Measurements from ENCODE around the gene FCGBP.
"Not testable (repeated sequence)": the region's sequence is repeated elsewhere in the genome, so short reads cannot be mapped to it uniquely, and the experiment has no call there.

Gene FCGBP

DNA sequence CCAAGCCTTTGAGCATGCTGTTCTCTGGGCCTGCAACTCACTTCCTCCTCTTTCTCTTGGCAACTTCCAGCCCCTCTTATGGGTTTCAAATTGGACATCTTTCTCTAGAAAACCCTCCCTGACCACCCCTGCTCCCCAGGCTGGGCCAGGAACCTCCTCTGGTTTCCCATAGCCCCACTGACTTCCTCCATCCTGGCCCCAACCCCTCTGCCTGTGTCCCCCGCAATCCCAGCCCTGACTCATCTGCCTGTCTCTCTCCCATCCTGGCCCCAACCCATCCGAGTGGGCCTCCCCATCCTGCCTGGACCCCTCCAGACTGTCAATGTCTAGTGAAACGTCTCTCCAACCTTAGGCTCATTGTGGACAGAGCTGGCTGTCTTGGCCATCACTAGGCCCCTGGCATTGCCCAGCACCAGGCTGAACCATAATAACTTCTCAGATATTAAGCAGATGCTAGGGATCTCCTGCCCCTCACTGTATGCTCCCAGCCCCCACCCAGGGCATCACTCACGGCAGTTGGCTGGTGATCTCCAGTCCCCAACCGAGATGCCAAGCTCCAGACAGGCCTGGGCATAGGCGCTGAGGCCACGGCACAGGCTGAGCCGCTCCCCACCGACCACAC, 16.8 kb downstream of the FCGBP start:
- DNase-seq (ENCODE audit: low read depth), result no peak

DNA sequence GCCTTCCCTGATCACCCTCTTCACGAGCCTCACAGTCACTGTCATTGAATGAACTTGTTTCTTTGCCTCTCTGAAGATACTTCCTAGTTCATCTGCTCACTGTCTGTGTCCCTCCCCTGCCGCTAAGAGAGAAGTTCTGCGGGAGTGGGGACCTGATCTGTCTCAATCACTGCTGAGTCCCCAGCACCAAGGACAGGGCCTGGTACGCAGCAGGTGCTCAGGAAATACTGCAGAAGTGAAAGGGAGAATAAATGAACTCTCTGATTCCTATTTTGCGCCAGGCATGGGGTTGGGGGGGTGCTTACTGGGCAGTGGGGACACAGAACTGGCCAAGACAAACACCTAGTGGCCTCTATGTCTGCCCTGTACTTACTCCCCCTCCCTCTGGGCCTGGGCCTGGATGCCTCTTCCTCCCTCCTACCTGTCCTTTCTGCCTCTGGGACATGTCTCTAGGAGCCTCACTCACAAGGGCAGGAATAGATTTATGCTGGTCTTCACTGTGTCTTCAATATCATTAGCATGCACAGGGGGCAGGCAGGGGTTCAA, 17.5 kb downstream of the FCGBP start:
- DNase-seq (ENCODE audit: low read depth), result no peak

DNA sequence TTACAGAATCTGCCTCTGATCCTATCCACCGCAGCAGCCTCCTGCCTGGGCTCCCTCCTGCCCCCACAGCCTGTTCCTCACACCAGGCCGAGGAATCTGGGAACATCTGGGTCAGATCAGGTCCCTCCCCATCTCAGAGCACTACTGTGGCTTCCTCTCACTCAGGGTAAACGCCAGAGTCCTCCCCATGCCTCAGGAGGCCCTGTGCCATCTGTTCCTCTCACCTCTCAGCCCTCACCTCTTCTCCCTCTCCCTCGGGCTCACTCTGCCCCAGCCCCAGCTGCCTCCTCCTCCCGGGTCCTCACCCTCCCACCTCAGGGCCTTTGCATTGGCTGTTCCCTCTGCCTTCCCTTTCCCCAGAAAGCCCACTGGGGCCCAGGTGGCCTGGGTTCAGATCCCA, 18.2 kb downstream of the FCGBP start:
- DNase-seq (ENCODE audit: low read depth), result no peak

DNA sequence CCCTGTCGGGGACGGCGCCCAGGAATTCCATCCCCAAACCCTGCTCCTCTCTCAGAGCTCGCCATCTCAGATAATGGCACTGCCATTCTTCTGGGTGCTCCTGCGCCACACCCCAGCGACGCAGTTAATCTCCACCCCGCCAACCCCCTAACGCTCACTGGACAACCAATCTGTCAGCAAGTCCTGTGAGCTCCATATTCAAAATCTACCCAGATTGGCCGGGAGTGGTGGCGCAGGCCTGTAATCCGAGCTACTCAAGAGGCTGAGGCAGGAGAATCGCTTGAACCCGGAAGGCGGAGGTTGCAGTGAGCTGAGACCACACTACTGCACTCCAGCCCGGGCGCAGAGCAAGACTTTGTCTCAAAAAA, 18.6 kb downstream of the FCGBP start:
- no peak for DNase-seq (ENCODE audit: low read depth)

DNA sequence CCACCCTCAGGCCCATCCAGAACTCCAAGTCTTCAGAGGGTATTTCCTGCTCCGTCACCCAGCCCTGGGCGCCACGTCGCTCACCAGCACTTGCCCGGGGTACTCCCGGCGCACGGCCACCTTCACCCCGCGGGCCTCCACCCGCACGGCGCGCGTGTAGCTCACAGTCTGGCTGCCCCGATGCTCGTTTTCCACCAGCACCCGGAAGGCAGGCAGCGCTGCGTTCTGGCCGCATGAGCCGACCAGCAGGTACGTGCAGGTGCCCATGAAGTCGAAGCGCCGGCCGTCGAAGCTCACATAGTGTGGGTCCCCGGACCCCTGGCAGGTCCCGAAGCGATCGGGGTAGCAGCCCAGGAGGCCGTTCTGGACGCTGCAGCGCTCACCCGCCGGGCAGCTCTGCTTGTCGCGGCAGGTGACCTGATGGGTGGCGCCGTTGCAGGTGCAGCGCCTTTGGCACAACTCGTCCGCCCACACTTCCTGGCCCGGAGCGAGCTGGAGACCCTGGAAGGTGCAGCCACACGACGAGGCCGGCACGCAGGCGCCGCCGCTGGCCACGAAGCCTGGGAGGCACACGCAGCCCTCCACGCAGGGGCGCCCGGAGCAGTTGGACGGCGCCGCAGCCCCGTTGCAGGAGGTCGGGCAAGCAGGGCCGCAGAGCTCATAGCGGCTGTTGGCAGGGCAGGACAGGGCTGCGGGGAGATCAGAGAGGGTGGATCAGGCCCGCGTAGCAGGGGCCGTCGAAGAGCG, 19.2 kb downstream of the FCGBP start:
- DNase-seq (ENCODE audit: low read depth), result no peak

DNA sequence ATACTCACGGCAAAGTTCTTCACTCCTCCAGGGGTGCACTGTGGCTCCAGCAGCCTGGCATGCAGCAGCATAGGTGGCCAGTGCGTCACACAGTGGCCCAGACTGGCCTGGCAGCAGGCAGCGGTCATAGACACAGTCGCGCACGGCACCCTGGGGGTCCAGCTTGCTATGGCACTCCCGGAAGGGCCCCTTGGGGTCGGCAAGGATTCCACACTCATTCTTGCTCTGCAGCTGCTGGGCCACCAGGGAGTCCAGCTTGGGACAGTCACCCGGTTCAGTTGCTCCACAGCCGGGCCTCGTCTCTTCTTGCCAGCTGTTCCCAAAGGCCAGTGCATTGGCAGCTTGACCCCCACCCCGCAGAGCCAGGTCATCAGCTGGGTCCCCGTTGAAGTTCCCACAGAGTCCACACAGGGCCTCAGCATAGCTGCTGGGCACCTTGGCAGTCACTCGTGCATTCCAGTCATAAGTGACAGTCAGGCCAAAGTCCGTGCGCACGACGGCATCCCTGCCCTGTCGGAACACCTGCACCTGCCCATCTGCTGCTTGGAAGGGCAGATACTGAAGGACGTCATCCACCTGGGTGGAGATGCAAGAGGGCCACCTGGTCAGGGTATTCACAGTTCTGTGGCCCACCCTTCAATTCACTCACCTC, 20.6 kb downstream of the FCGBP start:
- no peak for DNase-seq (ENCODE audit: low read depth)

DNA sequence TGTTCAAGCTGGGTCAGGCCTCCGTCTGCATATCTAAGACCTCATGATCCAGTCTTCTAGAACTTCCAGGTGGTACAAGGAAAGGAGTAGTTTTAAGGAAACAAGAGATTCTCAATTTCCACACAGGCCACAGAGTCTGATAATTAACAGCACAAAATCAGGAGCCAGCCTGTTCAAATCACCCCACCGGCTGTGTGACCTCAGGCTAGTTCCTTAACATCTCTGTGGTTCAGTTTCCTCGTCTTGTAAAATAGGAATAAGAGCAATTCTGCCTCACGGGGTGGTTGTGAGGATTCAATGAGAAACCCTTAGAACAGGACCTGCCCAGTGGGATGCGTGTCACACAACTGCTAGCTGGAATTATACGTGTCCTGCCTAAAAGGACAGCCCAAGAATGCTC, 25.6 kb downstream of the FCGBP start:
- no peak for DNase-seq (ENCODE audit: low read depth)

DNA sequence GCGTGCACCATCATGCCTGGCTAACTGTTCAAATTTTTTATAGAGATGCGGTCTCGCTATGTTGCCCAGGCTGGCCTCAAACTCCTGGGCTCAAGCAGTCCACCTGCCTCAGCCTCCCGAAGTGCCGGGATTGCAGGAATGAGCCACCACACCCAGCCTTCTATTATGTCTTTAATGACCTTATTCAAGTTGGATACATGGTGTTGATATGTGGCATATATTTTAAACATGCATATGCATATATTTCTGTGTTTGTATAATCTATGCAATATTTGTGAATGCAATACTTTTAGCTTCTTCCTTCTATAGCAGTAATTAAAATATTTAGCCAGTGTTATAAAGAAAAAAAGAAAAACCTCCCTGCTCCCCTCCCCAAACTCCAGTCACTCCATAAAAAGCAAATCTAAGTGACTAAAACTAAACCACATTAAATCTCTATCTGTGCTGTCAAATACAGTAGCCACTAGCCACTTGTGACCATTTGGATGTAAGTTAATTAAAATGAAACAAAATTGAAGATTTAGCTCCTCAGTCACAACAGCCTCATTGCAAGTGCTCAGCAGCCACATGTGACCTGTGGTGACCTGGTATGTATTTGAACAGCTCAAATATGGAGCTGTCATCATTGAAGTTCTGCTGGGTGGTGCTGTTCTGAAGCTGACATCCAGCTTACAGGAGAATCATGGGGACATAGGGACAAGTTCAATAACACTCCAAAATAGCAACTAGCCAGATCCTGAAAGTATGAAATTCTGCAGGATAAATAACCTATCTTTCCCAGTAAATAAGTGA, 27.4 kb downstream of the FCGBP start:
- no peak for DNase-seq (ENCODE audit: low read depth)

DNA sequence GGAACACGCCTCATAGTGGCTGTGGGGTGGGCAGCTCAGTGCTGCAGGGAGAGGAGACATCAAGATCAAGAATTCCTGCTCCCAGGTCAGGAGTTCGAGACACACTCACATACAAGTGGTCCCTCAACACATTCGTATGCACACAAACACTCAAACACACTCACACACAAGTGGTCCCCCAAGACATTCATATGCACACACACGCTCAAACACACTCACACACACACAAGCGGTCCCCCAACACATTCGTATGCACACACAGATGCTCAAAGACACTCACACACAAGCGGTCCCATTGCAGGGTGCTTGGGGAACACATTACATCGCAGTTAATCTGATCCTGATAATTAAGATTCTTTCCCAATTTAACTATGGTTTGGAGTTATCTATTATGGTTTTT, 28.2 kb downstream of the FCGBP start:
- no peak for DNase-seq (ENCODE audit: low read depth)

DNA sequence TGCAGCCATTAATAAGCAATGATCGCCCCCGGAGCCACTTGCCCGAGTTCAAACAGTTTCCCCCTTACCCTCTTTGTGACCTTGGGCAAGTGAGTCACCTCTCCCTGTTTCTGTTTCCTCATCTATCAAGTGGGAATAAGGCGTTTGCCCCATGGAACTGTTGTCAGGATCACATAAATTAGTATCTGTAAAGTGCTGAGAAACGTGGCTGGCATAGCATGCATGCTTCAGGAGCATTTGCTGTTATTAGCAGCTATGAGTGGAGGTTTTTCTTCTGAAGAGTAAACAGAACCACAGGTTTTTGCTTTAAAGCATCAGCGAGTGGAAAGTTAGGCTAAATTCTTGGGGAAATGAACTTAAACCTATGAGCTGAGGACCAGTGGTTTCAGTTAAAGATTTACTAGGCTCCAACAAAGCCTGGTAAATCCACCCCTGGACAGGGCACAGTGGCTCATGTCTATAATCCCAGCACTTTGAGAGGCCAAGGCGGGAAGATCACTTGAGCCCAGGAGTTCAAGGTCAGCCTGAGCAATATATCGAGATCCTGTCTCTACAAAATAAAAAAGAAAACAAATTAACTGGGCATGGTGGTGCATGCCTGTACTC, 30.8 kb downstream of the FCGBP start:
- not testable (repeated sequence) for DNase-seq (ENCODE audit: low read depth)

DNA sequence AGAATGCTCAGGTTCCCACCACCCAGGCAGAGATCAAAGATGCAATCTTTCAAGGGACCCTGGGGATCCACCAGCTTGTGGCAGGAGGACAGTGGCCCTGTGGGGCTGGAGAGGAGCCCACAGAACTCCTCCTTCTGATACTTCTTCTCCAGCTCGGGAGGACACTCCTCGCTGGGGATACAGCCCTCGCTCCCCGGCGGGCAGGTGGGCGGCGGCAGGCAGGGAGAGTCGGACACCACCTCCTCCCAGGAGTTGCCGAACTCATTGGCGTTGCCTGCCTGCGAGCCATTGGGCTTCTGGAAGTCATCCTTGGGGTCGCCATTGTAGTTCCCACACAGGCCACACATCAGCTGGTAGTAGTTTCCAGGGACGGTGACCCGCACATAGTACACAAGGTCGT, 32.1 kb downstream of the FCGBP start:
- DNase-seq (ENCODE audit: low read depth), result not testable (repeated sequence)

DNA sequence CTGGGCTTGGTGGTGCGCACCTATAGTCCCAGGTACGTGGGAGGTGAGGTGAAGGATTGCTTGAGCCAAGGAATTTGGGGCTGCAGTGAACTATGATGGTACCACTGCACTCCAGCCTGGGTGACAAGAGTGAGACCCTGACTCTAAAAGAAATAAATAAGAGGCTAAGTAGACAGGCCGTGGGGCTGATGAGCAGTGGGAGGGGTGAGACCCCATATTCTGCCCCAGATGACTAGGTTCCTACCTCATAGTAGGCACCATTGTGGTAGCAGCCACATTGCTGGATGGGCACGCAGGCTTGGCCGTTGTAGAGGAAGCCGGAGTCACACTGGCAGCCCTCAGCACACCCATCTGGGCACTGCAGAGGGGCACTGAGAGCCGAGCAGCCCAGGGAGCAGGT, 32.8 kb downstream of the FCGBP start:
- not testable (repeated sequence) for DNase-seq (ENCODE audit: low read depth)

DNA sequence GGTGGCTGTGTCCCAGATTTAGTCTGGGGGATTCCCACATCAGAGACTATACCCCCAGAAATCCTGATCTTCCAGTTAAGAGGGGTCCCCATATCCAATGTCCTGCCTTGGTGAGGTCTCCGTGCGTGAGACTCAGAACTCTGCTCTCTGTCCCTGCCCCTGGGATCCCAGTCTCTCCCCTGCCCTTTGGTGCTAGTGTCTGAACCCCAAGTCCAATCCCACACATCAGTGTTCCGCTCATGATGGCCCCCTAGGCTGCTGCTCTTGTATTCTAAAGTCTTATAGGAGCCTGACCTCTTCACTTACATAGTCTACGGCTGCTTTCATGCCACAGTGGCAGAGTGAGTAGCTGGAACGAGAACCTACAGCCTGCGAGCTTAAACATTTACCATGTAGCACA, 35.6 kb downstream of the FCGBP start:
- not testable (repeated sequence) for DNase-seq (ENCODE audit: low read depth)

DNA sequence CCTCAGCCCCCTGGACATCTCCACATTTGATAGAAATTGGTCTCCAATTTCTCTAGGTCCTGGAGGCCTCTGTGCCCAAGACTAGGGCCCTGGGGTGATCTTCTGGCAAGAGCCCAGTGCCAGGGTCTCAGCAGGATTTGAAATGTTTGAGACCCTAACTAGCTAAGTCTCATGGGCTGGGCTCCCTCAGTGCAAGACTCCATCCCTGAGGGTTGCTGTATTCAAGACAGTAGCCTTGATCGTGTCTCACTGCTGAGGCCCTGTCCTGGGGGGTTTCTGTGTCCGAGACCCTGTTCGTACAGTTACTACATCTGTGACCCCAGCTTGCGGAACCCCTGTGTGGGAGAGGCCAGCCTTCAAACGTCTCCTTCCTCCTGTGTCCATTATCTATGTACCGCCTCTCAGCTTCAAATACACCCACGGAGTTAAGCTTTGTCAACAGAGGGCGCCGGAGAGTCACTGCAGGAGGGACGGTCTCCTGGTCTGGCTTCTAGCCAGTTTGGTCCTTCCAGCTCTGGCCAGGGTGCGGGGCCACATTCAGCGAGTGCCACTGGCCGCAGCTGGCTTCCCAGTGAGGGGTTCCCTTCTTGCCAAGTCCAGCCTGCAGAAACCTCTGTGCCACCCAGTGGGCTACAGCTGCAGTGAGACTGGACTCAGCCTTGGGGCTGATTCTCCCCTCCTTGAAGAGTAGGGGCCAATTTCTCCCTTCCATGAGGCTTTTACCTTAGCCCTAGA, 36.8 kb downstream of the FCGBP start:
- DNase-seq (ENCODE audit: low read depth), result peak; percentile 44

DNA sequence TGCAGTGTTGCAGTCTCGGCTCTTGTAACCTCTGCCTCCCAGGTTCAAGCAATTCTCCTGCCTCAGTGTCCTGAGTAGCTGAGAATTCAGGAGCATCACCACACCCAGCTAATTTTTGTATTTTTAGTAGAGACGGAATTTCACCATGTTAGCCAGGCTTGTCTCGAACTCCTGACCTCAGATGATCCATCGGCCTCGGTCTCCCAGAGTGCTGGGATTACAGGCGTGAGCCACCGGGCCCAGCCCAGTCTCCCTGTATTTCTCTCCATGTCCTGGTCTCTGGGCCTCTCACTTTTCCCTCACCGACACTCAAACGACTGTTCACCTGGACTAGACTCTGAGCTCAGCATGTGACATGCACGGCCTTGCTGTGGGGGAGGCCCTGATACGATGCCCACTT, 39.3 kb downstream of the FCGBP start:
- DNase-seq (ENCODE audit: low read depth), result not testable (repeated sequence)

DNA sequence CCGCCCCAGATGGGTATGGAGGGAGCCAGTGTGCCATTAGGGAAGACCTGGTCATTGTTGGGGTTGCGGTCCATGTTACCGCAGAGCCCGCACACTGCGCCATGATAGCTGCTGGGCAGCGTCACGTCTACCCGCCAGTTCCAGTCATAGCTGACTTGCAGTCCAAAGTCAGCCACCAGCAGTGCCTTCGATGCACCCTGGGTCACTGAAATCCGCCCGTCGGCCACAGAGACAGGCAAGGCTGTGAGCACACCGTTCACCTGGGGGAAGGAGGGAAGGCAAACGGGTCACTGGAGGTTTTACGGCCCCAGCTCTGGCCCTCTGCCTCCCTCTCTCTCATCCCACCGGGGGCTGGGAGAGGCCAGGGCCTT, 40.2 kb downstream of the FCGBP start:
- DNase-seq (ENCODE audit: low read depth), result not testable (repeated sequence)

DNA sequence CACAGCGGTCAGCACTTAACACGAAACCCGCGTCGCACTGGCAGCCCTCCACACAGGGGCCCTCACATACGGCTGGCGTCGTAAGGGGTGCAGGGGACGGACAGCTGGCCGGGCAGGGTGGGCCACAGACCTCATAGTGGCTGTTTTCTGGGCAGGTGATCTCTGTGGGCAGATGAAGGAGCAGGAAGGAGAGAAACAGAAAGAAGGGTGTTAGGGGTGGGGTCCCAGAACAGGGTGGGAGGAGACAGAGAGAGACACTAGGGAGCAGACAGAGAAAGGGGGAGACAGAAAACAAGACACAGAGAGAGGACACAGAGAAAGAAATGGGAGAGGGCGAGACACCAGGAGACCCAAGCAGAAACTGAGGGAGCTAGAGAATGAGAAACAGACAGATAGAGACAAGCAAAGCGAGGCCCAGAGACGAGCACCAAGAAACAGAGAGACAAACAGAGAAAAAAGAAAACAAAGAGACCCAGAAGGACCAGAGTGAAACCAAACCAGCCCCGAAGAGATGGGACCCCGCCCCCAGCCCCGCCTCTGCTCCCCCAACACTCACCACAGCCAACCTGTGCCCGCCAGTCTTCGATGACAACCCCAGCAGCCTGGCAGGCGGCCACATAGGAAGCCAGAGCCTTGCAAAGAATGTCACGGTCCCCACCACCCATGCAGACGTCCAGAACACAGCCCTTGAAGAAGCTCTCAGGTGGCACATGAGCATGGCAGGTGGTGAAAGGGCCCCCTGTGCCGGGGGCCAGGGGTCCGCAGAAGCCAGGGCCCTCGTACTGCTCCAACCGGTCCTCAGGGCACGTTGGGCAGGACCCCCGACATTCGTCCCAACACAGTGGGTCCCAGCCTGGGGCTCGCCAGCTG, 40.8 kb downstream of the FCGBP start:
- DNase-seq (ENCODE audit: low read depth), result not testable (repeated sequence)

DNA sequence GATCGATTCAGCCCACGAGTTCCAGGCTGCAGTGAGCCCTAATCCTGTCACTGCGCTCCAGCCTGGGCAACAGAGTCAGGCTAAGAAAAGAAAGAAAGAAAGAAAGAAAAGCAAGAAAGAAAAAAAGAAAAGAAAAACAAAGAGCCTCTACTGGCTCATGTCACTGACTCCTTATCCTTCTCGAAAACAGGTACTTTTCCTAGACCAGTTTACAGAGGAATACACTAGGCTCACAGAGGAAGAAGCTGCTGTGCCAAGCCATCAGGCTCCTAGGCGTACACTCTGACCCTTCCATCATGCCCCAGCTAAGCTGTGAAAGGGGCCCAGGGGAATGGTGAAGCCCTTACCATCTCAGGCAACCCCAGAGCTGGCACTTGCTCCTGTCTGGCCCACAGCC, 41.9 kb downstream of the FCGBP start:
- DNase-seq (ENCODE audit: low read depth), result not testable (repeated sequence)

DNA sequence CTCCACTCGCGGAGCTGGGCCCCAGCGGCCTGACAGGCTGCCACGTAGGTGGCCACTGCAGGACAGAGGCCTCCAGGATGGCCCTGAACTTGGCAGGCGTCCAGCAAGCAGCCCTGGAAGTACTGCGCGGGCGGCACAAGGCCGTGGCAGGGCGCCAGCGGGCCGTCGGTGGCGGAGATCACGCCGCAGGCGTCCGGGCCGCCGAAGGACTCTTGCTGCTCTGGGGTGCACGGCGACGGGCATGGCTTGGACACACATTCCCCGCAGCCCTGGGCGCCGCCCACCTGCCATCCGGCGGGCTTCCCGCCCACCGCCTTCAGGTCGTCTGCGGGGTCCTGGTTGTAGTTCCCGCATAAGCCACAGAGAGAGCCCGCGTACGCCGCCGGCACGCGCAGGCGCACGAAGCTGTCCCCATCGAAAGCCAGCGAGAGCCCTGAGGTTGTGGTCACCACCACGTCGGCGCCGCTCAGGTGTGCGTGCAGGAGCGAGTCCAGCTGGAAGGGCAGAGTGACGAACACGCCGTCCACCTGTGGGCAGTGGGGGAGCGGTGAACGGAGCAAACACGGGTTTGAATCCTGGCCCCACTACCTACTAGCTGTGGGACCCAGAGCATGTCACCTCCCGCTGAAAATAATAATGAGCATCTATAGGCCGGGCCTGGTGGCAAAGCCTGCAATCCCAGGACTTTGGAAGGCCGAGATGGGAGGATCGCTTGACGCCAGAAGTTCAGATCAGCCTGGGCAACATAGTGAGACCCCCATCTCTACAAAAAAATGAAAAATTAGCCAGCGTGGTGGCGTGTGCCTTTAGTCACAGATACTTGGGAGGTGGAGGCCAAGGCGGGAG, 42.6 kb downstream of the FCGBP start:
- DNase-seq (ENCODE audit: low read depth), result not testable (repeated sequence)

Data from activated T-cell treated with anti-CD3 and anti-CD28 coated beads for 48 hours (primary cell).